Hematopoietic multipotent progenitor cell treated with erythropoietin and hydrocortisone succinate and interleukin-3 and kit ligand, for 4 days (in vitro differentiated cells): ENCODE measurements around the gene RAG2.
"Not testable (repeated sequence)": the region's sequence is repeated elsewhere in the genome, so short reads cannot be mapped to it uniquely, and the experiment has no call there.

Source experiments
- DNase-seq: peaks from one replicate; pipeline ENCODE4 v3.0.0-alpha.2; 2015

The RAG2 gene

GRCh38 chr11:36596880-36597279 is 1.2 kb downstream of the RAG2 start:
- DNase-seq = no peak

GRCh38 chr11:36594316-36594989 is 3.6 kb downstream of the RAG2 start, which contains the start of gene IFTAP:
TSS of gene IFTAP (plus strand) at chr11:36594502. CDS start at chr11:36610104, 15,602 bp downstream.
- DNase-seq = peak; percentile 94

- no peak for DNase-seq
Observed at GRCh38 chr11:36591433-36591832, 6.6 kb downstream of the RAG2 start.

- DNase-seq = no peak
Observed at GRCh38 chr11:36590513-36590912, 7.5 kb downstream of the RAG2 start.

GRCh38 chr11:36588099-36588498 is 9.9 kb downstream of the RAG2 start:
- no peak for DNase-seq

- peak; percentile 65 for DNase-seq
Observed at GRCh38 chr11:36586543-36586942, 11.5 kb downstream of the RAG2 start.

GRCh38 chr11:36583667-36584066 is 14.4 kb downstream of the RAG2 start:
- no peak for DNase-seq

GRCh38 chr11:36581536-36581935 is 16.5 kb downstream of the RAG2 start:
- no peak for DNase-seq

GRCh38 chr11:36578458-36578857 is 19.6 kb downstream of the RAG2 start:
- DNase-seq = no peak

- no peak for DNase-seq
Observed at GRCh38 chr11:36577859-36578258, 20.2 kb downstream of the RAG2 start.

- DNase-seq = no peak
Observed at GRCh38 chr11:36577373-36577772, 20.7 kb downstream of the RAG2 start.

GRCh38 chr11:36574486-36574885 is 23.6 kb downstream of the RAG2 start:
- no peak for DNase-seq

- no peak for DNase-seq
Observed at GRCh38 chr11:36569095-36569494, 28.9 kb downstream of the RAG2 start.

GRCh38 chr11:36567694-36568093 is 30.3 kb downstream of the RAG2 start, which contains the start of gene RAG1:
TSS of gene RAG1 (plus strand) at chr11:36568007. CDS start at chr11:36573305, 5,298 bp downstream.
- no peak for DNase-seq

- DNase-seq = no peak
Observed at GRCh38 chr11:36566407-36567053, 31.5 kb downstream of the RAG2 start.

GRCh38 chr11:36565031-36565610 is 32.9 kb downstream of the RAG2 start:
- peak; percentile 41 for DNase-seq

- peak; percentile 89 for DNase-seq
Observed at GRCh38 chr11:36564376-36565030, 33.5 kb downstream of the RAG2 start.

- peak; percentile 15 for DNase-seq
Observed at GRCh38 chr11:36558571-36559413, 39.2 kb downstream of the RAG2 start.

GRCh38 chr11:36557991-36558390 is 40.0 kb downstream of the RAG2 start:
- DNase-seq = no peak

GRCh38 chr11:36557390-36557789 is 40.6 kb downstream of the RAG2 start:
- not testable (repeated sequence) for DNase-seq

- no peak for DNase-seq
Observed at GRCh38 chr11:36550385-36551115, 47.5 kb downstream of the RAG2 start.
